GM18507 (cell line): ENCODE data around the gene HDAC3.

ENCODE experiments used
- DNase-seq: peaks from one replicate; pipeline ENCODE4 v3.0.0; 2011; ENCODE audit warnings: low read depth; ENCODE audit not compliant: insufficient read length; ENCODE audit errors: extremely low spot score
- FAIRE-seq: peaks from 2 replicates; lab custom pipeline; 2011; peaks lifted over from hg19 to GRCh38; lab: Jason Lieb, UNC

HDAC3 gene

DNA sequence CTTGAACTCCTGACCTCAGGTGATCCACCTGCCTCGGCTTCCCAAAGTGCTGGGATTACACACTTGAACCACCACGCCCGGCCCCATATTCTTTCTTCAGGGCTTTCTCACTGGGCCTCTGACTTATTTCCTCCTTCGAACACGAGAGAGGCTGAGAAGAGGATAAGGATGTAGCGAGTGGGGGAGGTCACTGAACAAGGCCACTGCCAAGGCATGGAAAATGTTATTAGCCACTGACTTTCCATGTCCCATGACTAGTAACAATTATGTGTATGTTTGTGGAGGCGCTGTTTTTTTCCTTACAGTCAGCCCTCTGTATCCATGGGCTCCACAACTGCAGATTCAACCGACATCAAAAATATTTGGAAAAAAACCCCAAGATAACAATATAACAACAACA is 26.9 kb upstream of the HDAC3 start:
- FAIRE-seq (no peak), DNase-seq (no peak)

DNA sequence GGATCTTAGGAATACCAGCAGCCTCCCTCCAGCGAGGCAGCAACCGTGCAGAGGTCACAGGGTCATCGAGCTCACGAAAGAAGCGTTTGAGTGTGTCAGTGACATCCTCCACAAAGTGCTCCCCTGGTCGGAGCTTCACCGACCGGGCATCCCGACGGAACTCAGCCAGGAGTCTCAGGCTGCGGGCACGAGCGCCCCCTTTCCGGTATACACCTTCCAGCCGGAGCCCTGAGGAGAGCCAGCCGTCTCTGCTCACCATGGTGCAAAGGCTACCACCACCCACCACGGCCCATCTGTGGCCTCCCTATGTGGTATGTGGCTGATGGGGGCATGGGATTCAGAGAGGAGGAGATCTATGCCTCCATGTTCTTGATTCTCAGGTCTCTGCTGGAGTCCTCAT is 25.4 kb upstream of the HDAC3 start:
- DNase-seq (no peak), FAIRE-seq (no peak)

DNA sequence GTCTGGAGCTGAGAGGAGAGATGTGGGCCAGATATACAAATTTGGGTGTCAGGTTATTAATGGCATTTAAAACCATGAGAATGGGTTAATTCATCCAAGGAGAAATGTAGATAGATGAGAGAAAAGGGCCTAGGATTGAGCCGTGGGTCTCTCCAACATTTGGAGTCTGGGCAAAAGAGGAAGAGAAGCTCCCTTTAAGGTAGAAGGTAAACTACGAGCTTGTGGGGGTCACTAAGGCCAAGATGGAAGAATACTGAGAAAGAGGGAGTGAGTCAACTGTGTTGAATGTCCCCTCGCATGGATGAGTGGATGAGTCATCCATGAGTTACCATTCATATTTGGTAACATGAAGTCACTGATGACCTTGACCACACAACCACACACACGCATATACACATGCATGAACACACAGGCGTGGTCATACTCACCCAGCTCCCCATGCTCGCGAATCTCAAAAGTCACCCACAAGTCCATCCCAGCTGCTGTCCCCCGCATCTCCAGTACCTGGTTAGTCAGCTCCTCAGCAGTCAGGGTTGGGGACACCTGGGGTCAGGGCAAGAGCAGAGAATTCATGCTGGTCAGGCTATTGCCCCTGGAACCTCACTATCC is 21.4 kb upstream of the HDAC3 start:
- FAIRE-seq (no peak), DNase-seq (no peak)

DNA sequence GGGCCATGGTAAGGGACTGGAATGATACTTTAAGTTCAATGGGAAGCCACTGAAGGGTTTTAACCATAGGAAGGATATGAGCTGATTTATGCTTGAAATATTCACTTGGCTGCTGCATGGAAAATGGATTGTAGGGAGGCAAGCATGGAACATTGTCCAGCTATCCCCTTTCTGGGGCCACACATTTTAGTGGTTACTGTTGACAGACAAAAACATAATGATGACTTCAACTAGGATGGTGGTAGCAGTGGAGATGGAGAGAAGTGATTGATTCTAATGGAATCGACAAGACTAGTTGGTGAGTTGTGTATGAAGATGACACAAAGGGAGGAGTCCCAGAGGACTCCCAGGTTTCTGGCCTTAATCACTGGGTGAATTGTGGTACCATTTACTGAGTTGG is 20.8 kb upstream of the HDAC3 start:
- no peak for DNase-seq
- FAIRE-seq, result no peak

DNA sequence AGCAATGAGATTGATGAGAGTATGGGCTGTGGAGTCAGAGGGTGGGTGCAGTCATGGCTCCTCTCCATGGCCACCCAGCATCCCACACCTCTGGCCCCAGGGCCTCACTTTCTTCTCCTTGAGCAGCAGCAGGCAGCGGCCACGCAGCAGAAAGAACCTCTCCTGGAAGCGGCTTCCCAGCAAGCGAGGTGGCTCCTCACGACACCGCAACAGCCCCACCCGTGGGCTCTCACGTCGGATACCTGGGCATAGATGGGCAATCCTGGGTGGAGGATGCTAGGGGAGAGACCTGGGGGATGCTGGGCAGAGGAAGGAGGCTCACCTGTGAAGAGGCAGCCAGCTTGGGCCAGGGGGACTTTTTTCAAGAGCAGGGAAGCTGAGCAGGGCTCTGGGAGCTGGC is 19.7 kb upstream of the HDAC3 start:
- no peak for DNase-seq
- FAIRE-seq, result no peak

DNA sequence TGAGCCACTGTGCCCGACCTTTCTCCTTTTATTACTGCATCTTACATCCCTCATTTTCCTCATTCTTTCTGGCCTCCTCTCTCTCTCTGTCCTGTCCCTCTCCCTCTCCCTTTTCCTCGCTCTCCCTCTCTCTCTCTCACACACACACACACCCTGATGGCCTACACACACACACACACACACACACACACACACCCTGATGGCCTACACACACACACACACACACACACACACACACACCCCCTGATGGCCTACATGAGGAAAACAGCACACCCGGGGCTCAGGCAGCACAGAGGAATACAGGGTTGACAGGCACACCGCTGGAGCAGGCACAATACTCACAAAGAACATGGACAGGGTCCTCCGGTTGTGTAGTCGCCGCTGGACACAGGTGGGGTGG is 18.4 kb upstream of the HDAC3 start:
- FAIRE-seq (no peak), DNase-seq (no peak)

DNA sequence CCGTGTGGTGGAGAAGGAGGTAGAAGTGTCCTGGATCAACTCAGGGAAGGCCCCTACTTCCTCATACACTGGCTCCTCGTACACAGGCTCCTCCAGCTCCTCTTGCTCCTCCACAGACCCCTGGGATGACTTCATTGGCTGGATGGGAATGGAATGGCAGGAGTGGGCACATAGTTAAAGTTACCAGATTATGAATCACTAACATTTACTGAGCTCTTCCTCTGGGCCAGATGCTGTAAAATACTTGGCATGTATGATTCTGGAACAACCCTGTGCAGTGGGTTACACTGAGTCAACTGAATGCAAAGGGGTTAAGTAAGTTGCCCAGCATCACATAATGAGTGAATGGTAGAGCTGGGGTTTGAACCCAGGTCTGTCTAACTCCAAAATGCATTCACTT is 17.6 kb upstream of the HDAC3 start:
- no peak for DNase-seq
- FAIRE-seq, result no peak

DNA sequence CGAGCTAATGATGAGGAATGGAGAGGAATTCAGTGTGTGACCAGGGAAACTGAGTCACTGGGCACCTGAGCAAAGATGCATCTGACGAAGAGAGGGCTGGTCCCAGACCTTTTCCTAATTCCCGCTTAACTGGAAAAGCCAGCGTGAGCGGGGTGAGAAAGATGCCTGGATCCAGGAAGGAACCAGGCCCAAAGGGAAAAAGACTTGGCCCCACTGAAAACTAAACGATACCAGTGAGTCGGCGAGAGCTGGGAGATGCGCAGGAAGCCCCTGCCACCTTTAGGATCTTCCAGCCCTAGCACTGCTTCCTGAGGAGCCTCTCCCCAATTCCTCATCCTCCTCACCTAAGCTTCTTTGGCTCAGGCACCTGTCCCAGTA is 15.1 kb upstream of the HDAC3 start:
- no peak for DNase-seq
- no peak for FAIRE-seq

DNA sequence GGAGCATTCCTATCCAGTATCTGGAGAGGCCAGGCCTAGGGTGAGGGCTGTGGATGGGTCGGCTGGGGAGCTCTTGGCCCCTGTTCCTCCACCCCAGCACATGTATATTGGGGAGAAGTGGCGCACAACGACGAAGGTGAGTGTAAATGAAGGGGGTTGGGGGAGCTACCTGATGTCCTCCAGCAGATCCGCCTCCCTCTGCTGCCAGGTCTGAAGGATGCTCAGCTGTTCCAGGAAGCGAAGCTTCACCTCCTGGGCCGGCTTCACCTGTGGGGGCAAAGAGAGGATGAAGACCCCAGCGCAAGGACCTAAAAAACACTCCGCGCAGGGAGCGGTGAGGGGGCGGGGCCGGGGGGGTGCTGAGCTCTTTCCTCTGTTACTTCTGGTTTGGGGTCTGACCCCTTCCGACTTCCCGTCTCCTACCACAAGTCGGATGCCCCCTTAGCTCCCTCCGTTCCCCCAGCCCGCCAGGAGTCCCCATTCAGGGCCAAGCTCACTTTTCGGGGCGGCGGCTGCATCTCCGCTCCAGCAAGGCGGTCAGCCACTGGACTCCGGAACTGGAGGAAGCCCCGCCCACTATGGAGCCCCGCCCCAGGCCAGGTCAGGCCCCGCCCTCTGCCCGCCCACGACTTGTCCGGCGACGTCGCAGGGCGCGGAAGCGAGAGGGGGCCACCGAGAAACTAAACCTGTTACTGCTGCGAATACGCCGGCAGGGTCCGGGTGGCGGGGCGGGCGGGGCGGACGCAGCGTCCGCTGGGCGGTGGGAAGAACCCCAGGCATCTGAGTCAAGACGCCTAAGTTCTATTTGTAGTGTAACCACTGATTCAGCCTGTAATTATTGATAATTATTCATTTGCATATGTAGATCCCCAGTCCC is 14.4 kb upstream of the HDAC3 start, which contains the start of gene FCHSD1:
Gene FCHSD1 (minus strand): TSS at position 568 of the 877 bp plus-strand sequence. CDS start 50 bp downstream, at position 518.
- FAIRE-seq (peak; percentile 84), DNase-seq (peak; percentile 99)

DNA sequence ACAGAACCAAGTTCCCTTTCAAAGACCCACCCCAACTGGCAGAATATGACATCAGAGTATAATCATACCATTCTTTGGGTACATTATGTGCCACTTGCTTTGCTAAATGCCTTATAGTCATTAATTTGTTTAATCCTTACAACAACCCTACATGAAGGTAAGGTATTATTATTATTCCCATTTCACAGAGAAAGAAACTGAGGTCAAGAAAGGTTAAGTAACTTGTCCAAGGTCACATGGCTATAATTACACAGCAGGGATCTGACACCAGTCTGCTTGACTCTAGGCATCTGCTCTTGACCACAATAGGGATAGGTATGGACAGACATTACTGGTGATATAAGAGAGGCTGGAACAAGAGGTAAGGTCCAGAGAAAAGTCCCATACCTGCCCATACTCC is 13.3 kb upstream of the HDAC3 start:
- DNase-seq, result no peak
- no peak for FAIRE-seq

DNA sequence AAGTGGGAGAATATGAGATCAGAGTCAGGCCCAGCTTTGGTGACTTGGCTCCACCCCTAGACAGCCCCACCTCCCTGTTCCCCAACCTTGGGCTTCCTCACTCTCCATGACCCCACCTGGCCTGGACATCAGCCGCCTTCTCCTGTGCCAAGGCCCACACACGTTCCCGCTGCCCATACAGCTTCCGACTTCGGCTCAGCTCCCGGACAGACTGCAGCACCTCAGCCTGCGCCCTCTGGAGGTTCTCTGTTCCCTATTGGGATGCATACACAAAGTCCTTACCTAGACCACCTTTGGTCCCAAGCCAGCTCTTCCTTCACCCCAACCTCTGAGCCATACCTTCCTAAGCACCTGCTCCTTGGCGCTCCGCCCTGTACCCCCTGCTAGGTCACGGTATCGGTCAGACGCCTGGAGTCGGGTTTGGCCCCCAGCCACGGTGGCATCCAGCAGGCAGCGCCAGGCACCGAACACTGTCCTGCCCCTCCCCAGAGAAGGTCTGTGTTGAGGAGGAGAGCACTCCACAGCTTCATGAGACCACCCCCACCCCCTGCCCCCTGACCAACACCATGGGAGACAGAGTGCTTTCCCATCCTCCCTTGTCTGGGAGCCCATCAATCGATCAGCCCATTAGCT is 12.5 kb upstream of the HDAC3 start:
- FAIRE-seq, result no peak
- DNase-seq, result no peak

DNA sequence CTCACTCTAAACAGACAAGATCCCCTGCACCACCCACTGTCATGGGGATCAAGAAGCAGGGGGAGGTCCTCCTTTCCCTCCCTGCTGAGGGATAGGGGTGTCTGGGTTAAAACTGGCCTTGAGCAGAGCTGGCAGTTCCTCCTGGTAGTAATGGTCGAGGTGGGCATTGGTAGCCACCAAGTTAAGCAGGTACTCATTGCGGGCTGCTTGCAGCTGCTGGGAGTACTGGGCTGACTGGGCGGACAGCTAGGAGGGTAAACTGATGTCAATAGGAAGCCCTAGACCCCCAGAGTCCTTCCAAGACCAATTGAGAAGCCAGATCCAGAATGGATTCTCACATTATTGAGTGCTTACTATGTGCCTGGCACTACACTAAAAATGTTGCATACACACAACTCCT is 11.2 kb upstream of the HDAC3 start:
- FAIRE-seq (no peak), DNase-seq (no peak)

DNA sequence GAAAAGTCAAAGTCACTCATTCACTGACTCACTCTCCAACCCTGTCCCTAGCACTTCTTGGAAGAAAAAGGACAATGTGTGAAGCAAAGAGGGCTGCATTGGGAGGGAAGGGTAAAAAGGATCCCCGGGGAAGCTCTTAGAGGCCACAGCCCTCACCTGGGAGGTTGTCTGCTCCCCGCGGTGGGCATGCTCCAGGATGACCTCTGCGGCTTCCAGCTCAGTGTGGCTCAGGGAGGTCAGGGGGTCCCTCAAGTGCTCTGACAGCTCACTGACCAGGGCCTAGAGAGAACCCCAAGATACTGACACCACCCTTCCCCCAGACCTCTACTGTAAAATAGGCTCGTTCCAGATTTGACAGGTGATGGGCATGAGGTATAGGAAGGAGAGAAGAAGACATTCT is 10.6 kb upstream of the HDAC3 start:
- DNase-seq (no peak), FAIRE-seq (no peak)

DNA sequence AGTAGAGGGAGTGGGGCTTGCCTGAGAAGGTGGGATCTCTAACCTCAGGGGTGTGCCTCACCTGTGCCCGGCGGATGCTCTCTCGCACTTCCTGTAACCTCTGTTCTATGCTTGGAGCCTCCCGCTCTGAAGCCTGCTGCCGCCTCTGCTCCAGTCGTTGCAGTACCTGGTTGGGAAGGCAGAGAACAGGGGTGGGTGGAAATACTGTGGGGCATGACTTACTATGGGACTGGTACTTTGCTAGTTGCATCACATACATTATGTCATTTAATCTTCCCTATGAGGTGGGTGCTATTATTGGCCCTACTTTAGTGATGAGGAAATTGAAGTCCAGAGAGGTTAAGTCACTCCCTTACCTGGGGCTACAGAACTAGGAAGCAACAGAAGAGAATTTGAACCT is 9.4 kb upstream of the HDAC3 start:
- DNase-seq (no peak), FAIRE-seq (no peak)

DNA sequence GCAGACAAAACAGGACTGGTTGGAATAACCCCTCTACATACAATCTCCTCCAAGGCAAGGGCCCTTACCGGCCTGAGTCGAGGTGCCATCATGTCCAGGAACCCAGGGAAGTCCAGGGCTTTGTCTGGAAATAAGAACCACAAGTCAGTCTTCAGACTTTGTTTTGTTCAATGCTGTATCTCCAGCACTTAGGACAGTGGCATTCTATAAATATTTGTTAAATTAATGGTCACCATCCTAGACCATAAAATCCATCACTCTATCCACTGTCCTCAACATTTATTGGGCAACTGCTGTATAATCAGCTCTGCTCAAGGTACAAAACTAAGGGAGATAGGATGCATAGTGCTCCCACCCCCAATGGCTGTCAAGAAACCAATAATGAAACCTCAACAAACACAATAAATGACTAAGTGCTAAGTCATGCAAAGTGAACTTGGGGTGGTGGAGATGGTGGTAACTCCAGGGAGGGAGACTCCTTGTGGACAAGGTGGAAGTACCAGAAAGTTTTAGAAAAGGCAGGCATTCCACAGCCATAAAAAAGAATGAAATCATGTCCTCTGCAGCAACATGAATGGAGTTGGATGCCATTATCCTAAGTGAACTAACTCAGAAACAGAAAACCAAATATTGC is 5.1 kb upstream of the HDAC3 start:
- no peak for DNase-seq

DNA sequence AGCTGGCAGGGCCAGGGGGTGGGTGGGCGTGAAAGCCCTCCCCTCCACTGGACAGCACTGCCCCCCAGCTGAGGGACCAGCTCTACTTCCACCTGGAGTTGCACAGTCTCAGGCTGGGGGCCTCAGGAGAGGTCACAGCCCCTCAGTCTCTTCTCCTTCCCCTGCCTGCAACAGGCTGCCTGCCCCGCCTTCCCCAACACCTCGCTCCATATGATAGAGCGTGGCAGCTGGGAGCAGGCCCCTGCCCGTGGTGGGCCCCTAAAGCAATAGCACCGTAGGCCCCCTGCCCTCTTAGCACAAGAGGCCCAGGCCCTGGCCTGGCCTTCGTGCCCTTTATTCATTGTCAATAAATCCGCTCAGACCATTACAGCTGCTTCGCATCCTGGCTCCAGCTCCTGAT is 4.0 kb upstream of the HDAC3 start:
- FAIRE-seq, result no peak
- no peak for DNase-seq

More for the DNA sequence above, 5.1 kb upstream of the HDAC3 start:
- peak; percentile 66 for FAIRE-seq

DNA sequence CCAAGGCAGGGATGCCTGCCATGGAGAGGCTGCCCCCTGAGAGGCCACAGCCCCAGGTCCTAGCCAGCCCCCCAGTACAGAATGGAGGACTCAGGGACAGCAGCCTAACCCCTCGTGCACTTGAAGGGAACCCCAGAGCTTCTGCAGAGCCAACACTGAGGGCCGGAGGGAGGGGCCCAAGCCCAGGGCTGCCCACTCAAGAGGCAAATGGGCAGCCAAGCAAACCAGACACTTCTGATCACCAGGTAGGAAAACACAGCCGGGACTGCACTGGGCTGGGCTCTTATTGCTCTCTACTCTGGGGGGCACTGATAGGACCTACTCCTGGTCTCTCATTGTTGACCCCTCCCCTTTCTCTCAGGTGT is 3.4 kb upstream of the HDAC3 start:
- FAIRE-seq (no peak), DNase-seq (no peak)

DNA sequence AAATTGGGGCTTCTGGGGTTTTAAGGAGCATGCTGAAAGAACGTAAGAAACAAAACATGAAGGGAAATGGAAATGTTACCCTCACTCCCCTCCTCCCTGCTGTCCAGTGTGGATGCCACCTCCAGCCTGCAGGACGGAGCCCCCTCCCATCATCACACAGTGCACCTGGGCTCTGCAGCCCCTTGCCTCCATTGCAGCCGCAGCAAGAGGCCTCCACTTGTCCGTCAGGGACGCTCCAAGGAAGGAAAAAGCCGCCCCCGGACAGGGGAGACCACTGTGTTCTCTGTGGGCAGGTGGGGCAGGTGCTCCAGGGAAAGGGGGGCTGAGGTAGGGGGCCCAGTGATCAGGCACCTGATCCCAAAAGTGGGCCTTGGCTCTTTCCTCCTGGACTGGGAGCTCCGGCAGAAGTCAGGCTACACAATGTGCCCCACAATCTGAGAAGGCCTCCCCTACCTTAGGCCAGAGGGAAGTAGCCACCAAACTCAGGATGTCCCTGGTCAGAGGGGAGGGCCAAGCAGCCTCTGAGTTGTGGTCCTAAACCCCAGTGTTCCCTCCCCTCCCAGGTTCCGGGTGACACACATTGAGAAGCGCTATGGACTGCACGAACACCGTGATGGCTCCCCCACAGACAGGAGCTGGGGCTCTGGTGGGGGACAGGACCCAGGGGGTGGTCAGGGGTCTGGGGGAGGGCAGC is 2.9 kb upstream of the HDAC3 start:
- FAIRE-seq (no peak), DNase-seq (no peak)

DNA sequence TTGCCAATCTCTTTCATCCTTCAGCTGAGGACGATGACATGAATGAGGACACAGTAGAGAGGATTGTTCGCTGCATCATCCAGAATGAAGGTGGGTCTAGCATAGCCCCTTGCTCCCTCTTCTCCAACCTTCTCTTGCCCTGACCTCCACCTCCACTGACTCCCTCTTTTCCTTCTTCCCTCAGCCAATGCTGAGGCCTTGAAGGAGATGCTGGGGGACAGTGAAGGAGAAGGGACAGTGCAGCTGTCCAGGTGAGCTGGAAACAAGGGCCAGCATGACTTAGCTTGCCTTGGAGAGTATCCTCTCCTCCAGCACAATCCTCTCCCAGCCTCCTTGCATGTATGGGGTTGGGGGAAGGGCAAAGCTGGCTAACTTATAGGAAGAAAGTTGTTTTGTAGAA is 2.1 kb upstream of the HDAC3 start:
- FAIRE-seq (no peak), DNase-seq (no peak)
